H9 (cell line): ENCODE data around the gene ULK1. TPM values are rescaled to one million over a fixed set of nuclear protein-coding genes. Genes with fewer than 3 reads are reported as not detected.

Experiments used
- DNase-seq: peaks from one replicate; pipeline ENCODE4 v3.0.0-alpha.2; 2017
- H2AFZ ChIP-seq: one replicate; pipeline ENCODE4 v1.6.1; 2013; ENCODE audit warnings: mild to moderate bottlenecking, low read length, control low read depth, moderate library complexity
- H2AK5ac ChIP-seq: 2 replicates; pipeline ENCODE4 v1.6.1; 2013; ENCODE audit warnings: low read length, control low read depth, mixed read lengths; ENCODE audit not compliant: insufficient read length
- H2BK120ac ChIP-seq: one replicate; pipeline ENCODE4 v1.6.1; 2013; ENCODE audit warnings: low read depth, mild to moderate bottlenecking, low read length, control low read depth, inconsistent platforms; ENCODE audit not compliant: poor library complexity, severe bottlenecking
- H2BK12ac ChIP-seq: 2 replicates; pipeline ENCODE4 v1.6.1; 2013; ENCODE audit warnings: low read length, control low read depth, mixed read lengths, low read depth; ENCODE audit not compliant: insufficient read length
- H2BK15ac ChIP-seq: 2 replicates; pipeline ENCODE4 v1.6.1; 2013; ENCODE audit warnings: low read depth, low read length, control low read depth
- H2BK20ac ChIP-seq: one replicate; pipeline ENCODE4 v1.6.1; 2013; ENCODE audit warnings: low read depth, mild to moderate bottlenecking, low read length, control low read depth, inconsistent platforms; ENCODE audit not compliant: poor library complexity, severe bottlenecking
- H2BK5ac ChIP-seq: 2 replicates; pipeline ENCODE4 v1.6.1; 2013; ENCODE audit warnings: low read length, control low read depth, mixed read lengths; ENCODE audit not compliant: insufficient read length
- H3K14ac ChIP-seq: 2 replicates; pipeline ENCODE4 v1.6.1; 2013; ENCODE audit warnings: low read length, control low read depth; ENCODE audit not compliant: insufficient read depth
- H3K18ac ChIP-seq: 2 replicates; pipeline ENCODE4 v1.6.1; 2013; ENCODE audit warnings: low read depth, mild to moderate bottlenecking, mixed read lengths, low read length, control low read depth; ENCODE audit not compliant: insufficient read length
- H3K23ac ChIP-seq: 2 replicates; pipeline ENCODE4 v1.6.1; 2013; ENCODE audit warnings: low read length, control low read depth, mixed read lengths, low read depth; ENCODE audit not compliant: insufficient read length
- H3K23me2 ChIP-seq: 2 replicates; pipeline ENCODE4 v1.6.1; 2013; ENCODE audit warnings: low read depth, mild to moderate bottlenecking, mixed read lengths, low read length, control low read depth; ENCODE audit not compliant: insufficient read length, poor library complexity, severe bottlenecking
- H3K27ac ChIP-seq: 2 replicates; pipeline ENCODE4 v1.5.1; 2013; ENCODE audit warnings: low read length, control low read depth, mixed read lengths, low read depth; ENCODE audit not compliant: insufficient read length
- H3K27me3 ChIP-seq: 2 replicates; pipeline ENCODE4 v1.6.1; 2013; ENCODE audit warnings: low read length, control low read depth, inconsistent platforms; ENCODE audit not compliant: insufficient read depth
- H3K4ac ChIP-seq: 2 replicates; pipeline ENCODE4 v1.6.1; 2013; ENCODE audit warnings: low read depth, mild to moderate bottlenecking, control low read depth, inconsistent platforms, low read length, moderate library complexity
- H3K4me1 ChIP-seq: 2 replicates; pipeline ENCODE4 v1.6.1; 2013; ENCODE audit warnings: low read length, control low read depth, inconsistent platforms; ENCODE audit not compliant: insufficient read depth
- H3K4me2 ChIP-seq: 2 replicates; pipeline ENCODE4 v1.6.1; 2013; ENCODE audit warnings: low read length, control low read depth, mixed read lengths; ENCODE audit not compliant: insufficient read length, insufficient read depth
- H3K56ac ChIP-seq: 2 replicates; pipeline ENCODE4 v1.6.1; 2013; ENCODE audit warnings: low read depth, mild to moderate bottlenecking, mixed read lengths, low read length, control low read depth; ENCODE audit not compliant: insufficient read length
- H3K79me1 ChIP-seq: 2 replicates; pipeline ENCODE4 v1.6.1; 2013; ENCODE audit warnings: low read depth, mild to moderate bottlenecking, moderate library complexity, low read length, control low read depth, inconsistent platforms; ENCODE audit not compliant: insufficient read depth, poor library complexity, severe bottlenecking
- H3K79me2 ChIP-seq: 2 replicates; pipeline ENCODE4 v1.6.1; 2013; ENCODE audit warnings: low read length, control low read depth, inconsistent platforms; ENCODE audit not compliant: insufficient read depth
- H3K9ac ChIP-seq: 2 replicates; pipeline ENCODE4 v1.6.1; 2013; ENCODE audit warnings: low read length, control low read depth, mixed read lengths; ENCODE audit not compliant: insufficient read length; ENCODE audit errors: extremely low read depth
- H3K9me3 ChIP-seq: one replicate; pipeline ENCODE4 v1.6.1; 2013; ENCODE audit warnings: low read depth, low read length, inconsistent platforms; ENCODE audit not compliant: control insufficient read depth
- H3T11ph ChIP-seq: one replicate; pipeline ENCODE4 v1.6.1; 2013; ENCODE audit warnings: mild to moderate bottlenecking, low read length, control low read depth, inconsistent platforms
- H4K20me1 ChIP-seq: one replicate; pipeline ENCODE4 v1.6.1; 2013; ENCODE audit not compliant: control insufficient read depth, insufficient read length, insufficient read depth
- H4K5ac ChIP-seq: 2 replicates; pipeline ENCODE4 v1.6.1; 2013; ENCODE audit warnings: low read depth, mild to moderate bottlenecking, mixed read lengths, low read length, control low read depth; ENCODE audit not compliant: insufficient read length
- H4K8ac ChIP-seq: replicated peaks from 2 replicates; pipeline ENCODE4 v1.6.1; 2013; ENCODE audit warnings: low read length, control low read depth, mixed read lengths, low read depth; ENCODE audit not compliant: insufficient read length
- H4K91ac ChIP-seq: 2 replicates; pipeline ENCODE4 v1.6.1; 2013; ENCODE audit warnings: low read depth, mild to moderate bottlenecking, moderate library complexity, mixed read lengths, low read length, control low read depth; ENCODE audit not compliant: insufficient read length
- H3K27ac Mint-ChIP-seq, 3 experiments: 2 replicates in 2 of 3; 3 replicates in 1 of 3; pipeline ENCODE4 v1.8.0; 2020 to 2021; ENCODE audit warnings: mixed read lengths in 3 of 3, mild to moderate bottlenecking in 1 of 3, moderate library complexity in 1 of 3
- H3K27me3 Mint-ChIP-seq: 2 replicates; pipeline ENCODE4 v1.8.0; 2021; ENCODE audit warnings: low read depth, mild to moderate bottlenecking, moderate library complexity, mixed read lengths
- H3K36me3 Mint-ChIP-seq, 3 experiments: 2 replicates in 2 of 3; 3 replicates in 1 of 3; pipeline ENCODE4 v1.8.0; 2020 to 2021; ENCODE audit warnings: low read depth in 3 of 3, mixed read lengths in 3 of 3; ENCODE audit not compliant: insufficient read depth in 1 of 3
- H3K4me1 Mint-ChIP-seq, 2 experiments: 2 replicates each; pipeline ENCODE4 v1.8.0; 2020; ENCODE audit warnings: mixed read lengths in 2 of 2
- H3K4me3 Mint-ChIP-seq, 2 experiments: 2 replicates in 1 of 2; 3 replicates in 1 of 2; pipeline ENCODE4 v1.8.0; 2020 to 2021; ENCODE audit warnings: mild to moderate bottlenecking in 2 of 2, mixed read lengths in 2 of 2, moderate library complexity in 1 of 2
- H3K9me3 Mint-ChIP-seq, 2 experiments: 2 replicates in 1 of 2; 3 replicates in 1 of 2; pipeline ENCODE4 v1.8.0; 2020; ENCODE audit warnings: mild to moderate bottlenecking in 2 of 2, mixed read lengths in 2 of 2, moderate library complexity in 1 of 2
- WGBS: extraction: QIAGEN DNeasy Blood & Tissue Kit; methylation state at CpG from one replicate; pipeline ENCODE4 v1.1.7; 2013; ENCODE audit warnings: missing lambda C conversion rate, low lambda C conversion rate, mixed read lengths; ENCODE audit not compliant: insufficient read length; ENCODE audit errors: extremely low coverage; 5-methylcytosine and 5-hydroxymethylcytosine counted together
- total RNA-seq: library from RNA; stranded (reverse); gene quantifications from 2 replicates; pipeline ENCODE4 v1.2.1, GENCODE V29; 2021
- TF ChIP-seq, protein P1 (sequence below): fragments of 200-600 bp; sonication (generic); conservative IDR thresholded peaks from 3 replicates; pipeline ENCODE4 v1.8.0; 2021; ENCODE audit warnings: antibody characterized with exemption, mild to moderate bottlenecking

The ULK1 gene
- total RNA-seq, 1 experiment from 2014 or later = 57.2 TPM

- TF ChIP-seq, protein P1, sequence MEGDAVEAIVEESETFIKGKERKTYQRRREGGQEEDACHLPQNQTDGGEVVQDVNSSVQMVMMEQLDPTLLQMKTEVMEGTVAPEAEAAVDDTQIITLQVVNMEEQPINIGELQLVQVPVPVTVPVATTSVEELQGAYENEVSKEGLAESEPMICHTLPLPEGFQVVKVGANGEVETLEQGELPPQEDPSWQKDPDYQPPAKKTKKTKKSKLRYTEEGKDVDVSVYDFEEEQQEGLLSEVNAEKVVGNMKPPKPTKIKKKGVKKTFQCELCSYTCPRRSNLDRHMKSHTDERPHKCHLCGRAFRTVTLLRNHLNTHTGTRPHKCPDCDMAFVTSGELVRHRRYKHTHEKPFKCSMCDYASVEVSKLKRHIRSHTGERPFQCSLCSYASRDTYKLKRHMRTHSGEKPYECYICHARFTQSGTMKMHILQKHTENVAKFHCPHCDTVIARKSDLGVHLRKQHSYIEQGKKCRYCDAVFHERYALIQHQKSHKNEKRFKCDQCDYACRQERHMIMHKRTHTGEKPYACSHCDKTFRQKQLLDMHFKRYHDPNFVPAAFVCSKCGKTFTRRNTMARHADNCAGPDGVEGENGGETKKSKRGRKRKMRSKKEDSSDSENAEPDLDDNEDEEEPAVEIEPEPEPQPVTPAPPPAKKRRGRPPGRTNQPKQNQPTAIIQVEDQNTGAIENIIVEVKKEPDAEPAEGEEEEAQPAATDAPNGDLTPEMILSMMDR = no peak
These were observed 22.1 kb downstream of the ULK1 start for GRCh38 chr12:131916306-131917138.

More at GRCh38 chr12:131916306-131917138, 22.1 kb downstream of the ULK1 start:
- Histone ChIP-seq H2AK5ac (no peak overlapping the region), H3T11ph (no peak overlapping the region), H4K20me1 (peaks cover 3% of the 10 kb centered on the region), H2AFZ (no peak overlapping the region), H3K4me2 (no peak overlapping the region), H4K5ac (no peak overlapping the region), H3K27me3 (no peaks in the 10 kb centered on the region), H4K91ac (no peak overlapping the region), H2BK15ac (no peak overlapping the region), H3K79me2 (no peaks in the 10 kb centered on the region), H3K14ac (no peak overlapping the region), H3K79me1 (no peaks in the 10 kb centered on the region), H3K9ac (no peak overlapping the region), H3K23ac (no peak overlapping the region), H2BK20ac (no peak overlapping the region), H3K18ac (no peak overlapping the region), H3K23me2 (no peaks in the 10 kb centered on the region), H3K4ac (no peak overlapping the region), H3K27ac (no peak overlapping the region), H2BK5ac (no peak overlapping the region), H3K4me1 (no peaks in the 10 kb centered on the region), H4K8ac (no peak overlapping the region), H3K56ac (no peak overlapping the region), H3K9me3 (no peaks in the 10 kb centered on the region), H2BK12ac (no peak overlapping the region), H2BK120ac (no peak overlapping the region)
- WGBS = no CpG with 5 or more reads among the region's 36 CpGs
- no peak for DNase-seq
- Mint-ChIP-seq H3K4me1 (0 out of 4 replicates have a peak, but pooled peaks cover 0 to 2% of the 10 kb centered on the region in 2 experiments), H3K9me3 (no peaks in the 10 kb centered on the region), H3K27me3 (no peaks in the 10 kb centered on the region), H3K36me3 (peaks cover 6 to 51% (median 41%) of the 10 kb centered on the region in 3 experiments; a peak in 6 of 7 replicates), H3K27ac (peak overlapping the region in 1 of 3 experiments; percentile 35; a peak in 1 of 7 replicates), H3K4me3 (no peak overlapping the region)
